OCI-LY1 (cell line): Measurements from ENCODE around the gene MTMR12.

Source experiments
- EZH2 ChIP-seq: fragments of 200-600 bp; sonication (generic), shearing (Covaris generic); IDR thresholded peaks from 2 replicates; pipeline ENCODE4 v1.8.0; 2017; ENCODE audit warnings: borderline replicate concordance, mixed run types, mild to moderate bottlenecking, antibody characterized with exemption, low read length, moderate library complexity, mixed read lengths
- TF ChIP-seq, protein P1 (sequence below): fragments of 200-600 bp; sonication (generic), shearing (Covaris generic); IDR thresholded peaks from 2 replicates; pipeline ENCODE4 v1.5.1; 2017; ENCODE audit warnings: mild to moderate bottlenecking, antibody characterized with exemption, low read length, moderate library complexity, mixed read lengths

DNA sequence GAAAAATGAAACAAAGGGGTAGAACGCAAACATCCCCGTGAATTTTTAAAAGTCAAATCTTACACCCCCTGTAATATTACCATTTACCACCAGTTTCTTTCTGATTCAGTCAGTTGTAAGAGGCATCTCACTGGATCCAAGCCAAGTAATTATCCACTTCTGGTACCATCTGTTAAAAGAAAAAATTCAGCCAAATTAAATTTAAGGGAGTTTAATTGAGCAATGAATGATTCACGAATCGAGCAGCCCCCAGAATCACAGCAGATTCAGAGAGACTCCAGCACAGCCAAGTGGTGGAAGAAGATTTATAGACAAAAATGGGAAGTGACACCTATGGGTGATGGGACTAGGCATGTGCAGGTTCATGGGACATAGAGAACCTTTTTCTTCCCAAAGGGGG is 29.9 kb upstream of the MTMR12 start:
- TF ChIP-seq, protein P1, sequence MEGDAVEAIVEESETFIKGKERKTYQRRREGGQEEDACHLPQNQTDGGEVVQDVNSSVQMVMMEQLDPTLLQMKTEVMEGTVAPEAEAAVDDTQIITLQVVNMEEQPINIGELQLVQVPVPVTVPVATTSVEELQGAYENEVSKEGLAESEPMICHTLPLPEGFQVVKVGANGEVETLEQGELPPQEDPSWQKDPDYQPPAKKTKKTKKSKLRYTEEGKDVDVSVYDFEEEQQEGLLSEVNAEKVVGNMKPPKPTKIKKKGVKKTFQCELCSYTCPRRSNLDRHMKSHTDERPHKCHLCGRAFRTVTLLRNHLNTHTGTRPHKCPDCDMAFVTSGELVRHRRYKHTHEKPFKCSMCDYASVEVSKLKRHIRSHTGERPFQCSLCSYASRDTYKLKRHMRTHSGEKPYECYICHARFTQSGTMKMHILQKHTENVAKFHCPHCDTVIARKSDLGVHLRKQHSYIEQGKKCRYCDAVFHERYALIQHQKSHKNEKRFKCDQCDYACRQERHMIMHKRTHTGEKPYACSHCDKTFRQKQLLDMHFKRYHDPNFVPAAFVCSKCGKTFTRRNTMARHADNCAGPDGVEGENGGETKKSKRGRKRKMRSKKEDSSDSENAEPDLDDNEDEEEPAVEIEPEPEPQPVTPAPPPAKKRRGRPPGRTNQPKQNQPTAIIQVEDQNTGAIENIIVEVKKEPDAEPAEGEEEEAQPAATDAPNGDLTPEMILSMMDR: no peak
- TF ChIP-seq EZH2: no peak
